BLaER1 treated with 17β-estradiol and CSF1 and Interleukin-3, amounts not matched to agents 10 nM and 100 nM (cell line): Measurements from ENCODE around the gene SLC6A2.

Source experiments
- H3K27ac ChIP-seq, 11 experiments: shearing (Covaris generic); formaldehyde crosslinking; 2 replicates each; pipeline ENCODE4 v1.8.1; 2022
- H3K27me3 ChIP-seq, 11 experiments: shearing (Covaris generic); formaldehyde crosslinking; 2 replicates each; pipeline ENCODE4 v1.8.1; 2022
- H3K36me3 ChIP-seq, 11 experiments: shearing (Covaris generic); formaldehyde crosslinking; 2 replicates each; pipeline ENCODE4 v1.8.1; 2022
- H3K4me1 ChIP-seq, 10 experiments: shearing (Covaris generic); formaldehyde crosslinking; 2 replicates each; pipeline ENCODE4 v1.8.1; 2022
- H3K4me2 ChIP-seq, 11 experiments: shearing (Covaris generic); formaldehyde crosslinking; 2 replicates each; pipeline ENCODE4 v1.8.1; 2022
- H3K4me3 ChIP-seq, 10 experiments: shearing (Covaris generic); formaldehyde crosslinking; 2 replicates each; pipeline ENCODE4 v1.8.1; 2022
- H3K9ac ChIP-seq, 11 experiments: shearing (Covaris generic); formaldehyde crosslinking; 2 replicates each; pipeline ENCODE4 v1.8.1; 2022
- H3K9me3 ChIP-seq, 11 experiments: shearing (Covaris generic); formaldehyde crosslinking; replicated peaks in 1 of 11; 2 replicates each; pipeline ENCODE4 v1.8.1; 2022
- H4K20me1 ChIP-seq, 11 experiments: shearing (Covaris generic); formaldehyde crosslinking; 2 replicates each; pipeline ENCODE4 v1.8.1; 2022
- Cebpa-rat ChIP-seq, 11 experiments: shearing (Covaris generic); IDR thresholded peaks; 2 replicates each; pipeline ENCODE4 v1.8.1; 2022

The SLC6A2 gene

GRCh38 chr16:55710466-55710865 lies 54.7 kb downstream of the SLC6A2 start:
- no peak overlapping the region for H3K4me2 ChIP-seq
- no peak for TF ChIP-seq Cebpa-rat (IDR thresholded peaks at IDR 0.05)
- no peak overlapping the region for H3K9ac ChIP-seq
- H3K9me3 ChIP-seq = no peaks in the 10 kb centered on the region
- no peaks in the 10 kb centered on the region for H3K27me3 ChIP-seq
- H3K27ac ChIP-seq = no peak overlapping the region
- no peaks in the 10 kb centered on the region for H3K4me1 ChIP-seq
- H4K20me1 ChIP-seq = peaks cover 0 to 21% (median 0%) of the 10 kb centered on the region in 11 experiments; a peak in 3 of 22 replicates
- no peaks in the 10 kb centered on the region for H3K36me3 ChIP-seq
- no peak overlapping the region for H3K4me3 ChIP-seq

GRCh38 chr16:55711959-55712876 lies 56.4 kb downstream of the SLC6A2 start:
- H3K4me2 ChIP-seq = no peak overlapping the region
- TF ChIP-seq Cebpa-rat (IDR thresholded peaks at IDR 0.05) = no peak
- no peaks in the 10 kb centered on the region for H3K36me3 ChIP-seq
- no peaks in the 10 kb centered on the region for H3K27me3 ChIP-seq
- no peak overlapping the region for H3K9ac ChIP-seq
- H3K27ac ChIP-seq = no peak overlapping the region
- H4K20me1 ChIP-seq = peaks cover 0 to 21% (median 0%) of the 10 kb centered on the region in 11 experiments; a peak in 3 of 22 replicates
- H3K4me1 ChIP-seq = no peaks in the 10 kb centered on the region
- no peaks in the 10 kb centered on the region for H3K9me3 ChIP-seq
- no peak overlapping the region for H3K4me3 ChIP-seq

- H3K27ac ChIP-seq = no peak overlapping the region
- no peaks in the 10 kb centered on the region for H3K27me3 ChIP-seq
- H3K4me1 ChIP-seq = no peaks in the 10 kb centered on the region
- H3K4me2 ChIP-seq = no peak overlapping the region
- peaks cover 0 to 21% (median 0%) of the 10 kb centered on the region in 11 experiments; a peak in 3 of 22 replicates for H4K20me1 ChIP-seq
- no peaks in the 10 kb centered on the region for H3K36me3 ChIP-seq
- no peaks in the 10 kb centered on the region for H3K9me3 ChIP-seq
- H3K9ac ChIP-seq = no peak overlapping the region
- TF ChIP-seq Cebpa-rat (IDR thresholded peaks at IDR 0.05) = no peak
- no peak overlapping the region for H3K4me3 ChIP-seq
Observed at GRCh38 chr16:55713103-55713502, 57.3 kb downstream of the SLC6A2 start.

- Histone ChIP-seq H3K4me2 (no peak overlapping the region), H3K9ac (no peak overlapping the region), H4K20me1 (no peaks in the 10 kb centered on the region), H3K4me1 (no peaks in the 10 kb centered on the region), H3K9me3 (0 out of 22 replicates have a peak, but pooled peaks cover 0 to 6% (median 0%) of the 10 kb centered on the region in 11 experiments), H3K36me3 (no peaks in the 10 kb centered on the region), H3K27me3 (no peaks in the 10 kb centered on the region), H3K4me3 (no peak overlapping the region), H3K27ac (no peak overlapping the region)
- no peak for TF ChIP-seq Cebpa-rat (IDR thresholded peaks at IDR 0.05)
Observed at GRCh38 chr16:55717326-55717725, 61.5 kb downstream of the SLC6A2 start.

GRCh38 chr16:55725055-55725777 lies 69.4 kb downstream of the SLC6A2 start:
- Histone ChIP-seq H3K4me2 (no peak overlapping the region), H3K27ac (no peak overlapping the region), H3K36me3 (no peaks in the 10 kb centered on the region), H3K27me3 (no peaks in the 10 kb centered on the region), H3K4me1 (no peaks in the 10 kb centered on the region), H3K9ac (no peak overlapping the region), H3K4me3 (no peak overlapping the region), H4K20me1 (no peaks in the 10 kb centered on the region), H3K9me3 (peaks cover 0 to 6% (median 0%) of the 10 kb centered on the region in 11 experiments; a peak in 1 of 22 replicates)
- TF ChIP-seq Cebpa-rat (IDR thresholded peaks at IDR 0.05) = no peak

- H3K27ac ChIP-seq = no peak overlapping the region
- no peak overlapping the region for H3K4me3 ChIP-seq
- peaks cover 0 to 3% (median 0%) of the 10 kb centered on the region in 11 experiments; a peak in 1 of 22 replicates for H3K9me3 ChIP-seq
- H3K4me2 ChIP-seq = no peak overlapping the region
- no peaks in the 10 kb centered on the region for H3K27me3 ChIP-seq
- no peaks in the 10 kb centered on the region for H4K20me1 ChIP-seq
- H3K4me1 ChIP-seq = peaks cover 0 to 7% (median 0%) of the 10 kb centered on the region in 10 experiments; a peak in 1 of 20 replicates
- no peaks in the 10 kb centered on the region for H3K36me3 ChIP-seq
- no peak for TF ChIP-seq Cebpa-rat (IDR thresholded peaks at IDR 0.05)
- H3K9ac ChIP-seq = no peak overlapping the region
Observed at GRCh38 chr16:55728797-55729196, 73.0 kb downstream of the SLC6A2 start.

- no peak overlapping the region for H3K27ac ChIP-seq
- H3K4me3 ChIP-seq = no peak overlapping the region
- H3K36me3 ChIP-seq = no peaks in the 10 kb centered on the region
- peaks cover 0 to 7% (median 0%) of the 10 kb centered on the region in 10 experiments; a peak in 1 of 20 replicates for H3K4me1 ChIP-seq
- no peaks in the 10 kb centered on the region for H4K20me1 ChIP-seq
- H3K4me2 ChIP-seq = no peak overlapping the region
- H3K9ac ChIP-seq = no peak overlapping the region
- no peaks in the 10 kb centered on the region for H3K9me3 ChIP-seq
- TF ChIP-seq Cebpa-rat (IDR thresholded peaks at IDR 0.05) = no peak
- no peaks in the 10 kb centered on the region for H3K27me3 ChIP-seq
Observed at GRCh38 chr16:55730115-55730514, 74.3 kb downstream of the SLC6A2 start.

- H3K9me3 ChIP-seq = no peaks in the 10 kb centered on the region
Observed at GRCh38 chr16:55732496-55732895, 76.7 kb downstream of the SLC6A2 start.

GRCh38 chr16:55734665-55735064 lies 78.9 kb downstream of the SLC6A2 start:
- H3K4me2 ChIP-seq = no peak overlapping the region
- TF ChIP-seq Cebpa-rat (IDR thresholded peaks at IDR 0.05) = no peak
- no peak overlapping the region for H3K27ac ChIP-seq
- H4K20me1 ChIP-seq = no peaks in the 10 kb centered on the region
- H3K4me3 ChIP-seq = no peak overlapping the region
- H3K4me1 ChIP-seq = peaks cover 0 to 9% (median 0%) of the 10 kb centered on the region in 10 experiments; a peak in 2 of 20 replicates
- no peaks in the 10 kb centered on the region for H3K36me3 ChIP-seq
- no peaks in the 10 kb centered on the region for H3K27me3 ChIP-seq
- H3K9me3 ChIP-seq = no peaks in the 10 kb centered on the region
- H3K9ac ChIP-seq = no peak overlapping the region

More at GRCh38 chr16:55732496-55732895, 76.7 kb downstream of the SLC6A2 start:
- Histone ChIP-seq H3K36me3 (no peaks in the 10 kb centered on the region), H3K27ac (no peak overlapping the region), H3K4me2 (no peak overlapping the region), H3K4me1 (peaks cover 0 to 7% (median 0%) of the 10 kb centered on the region in 10 experiments; a peak in 1 of 20 replicates), H3K9ac (no peak overlapping the region), H4K20me1 (no peaks in the 10 kb centered on the region), H3K4me3 (no peak overlapping the region), H3K27me3 (no peaks in the 10 kb centered on the region)
- TF ChIP-seq Cebpa-rat (IDR thresholded peaks at IDR 0.05) = no peak
